PC-9 (cell line): ENCODE measurements around the gene CDON. TPM values are rescaled to one million over a fixed set of nuclear protein-coding genes. Genes with fewer than 3 reads are reported as not detected.

Experiments used
- BruUV-seq: library from RNA; stranded (reverse); fragments of 400-500 nt; replicated peaks from 2 replicates; lab custom pipeline; 2021; lab: Mats Ljungman, UMichigan
- CTCF ChIA-PET: fragments of 300-600 bp; sonication (Branson Sonifier 250); formaldehyde crosslinking; loops from one replicate; lab custom pipeline; 2022; ENCODE audit warnings: antibody characterized with exemption; lab: Charles Lee
- POLR2A ChIA-PET: fragments of 300-600 bp; sonication (Branson Sonifier 250); formaldehyde crosslinking; loops from one replicate; lab custom pipeline; 2022; ENCODE audit warnings: antibody characterized with exemption; ENCODE audit not compliant: unreplicated experiment; lab: Charles Lee
- DNase-seq, 2 experiments: peaks; one replicate each; pipeline versions ENCODE4 v3.0.0 to v3.0.0-alpha.2; 2015 to 2022; ENCODE audit warnings: mixed read lengths in 1 of 2
- H2AFZ ChIP-seq: fragments of 200-600 bp; sonication (generic); 2 replicates; pipeline ENCODE4 v1.8.1; 2017; ENCODE audit warnings: antibody characterized with exemption
- H3F3A ChIP-seq: fragments of 200-600 bp; sonication (generic); 2 replicates; pipeline ENCODE4 v1.8.1; 2017; ENCODE audit warnings: antibody characterized with exemption, mild to moderate bottlenecking, low read depth; ENCODE audit not compliant: insufficient read depth
- H3K27ac ChIP-seq: fragments of 200-600 bp; sonication (generic); 2 replicates; pipeline ENCODE4 v1.6.1; 2016; ENCODE audit warnings: mixed run types
- H3K27me3 ChIP-seq: fragments of 200-600 bp; sonication (generic); 2 replicates; pipeline ENCODE4 v1.6.1; 2016; ENCODE audit warnings: low read depth, mixed run types; ENCODE audit not compliant: insufficient read depth
- H3K36me3 ChIP-seq: fragments of 200-600 bp; sonication (generic); 2 replicates; pipeline ENCODE4 v1.6.1; 2016; ENCODE audit warnings: low read depth, mixed run types
- H3K4me1 ChIP-seq: fragments of 200-600 bp; sonication (generic); replicated peaks from 2 replicates; pipeline ENCODE4 v1.6.1; 2016; ENCODE audit warnings: mixed run types; ENCODE audit not compliant: insufficient read depth
- H3K4me2 ChIP-seq: fragments of 200-600 bp; sonication (generic); 2 replicates; pipeline ENCODE4 v1.6.1; 2017; ENCODE audit warnings: mixed run types
- H3K4me3 ChIP-seq: fragments of 200-600 bp; sonication (generic); 2 replicates; pipeline ENCODE4 v1.6.1; 2016; ENCODE audit warnings: mixed run types
- H3K79me2 ChIP-seq: fragments of 200-600 bp; sonication (generic); 2 replicates; pipeline ENCODE4 v1.6.1; 2017; ENCODE audit warnings: low read depth, mixed run types
- H3K9me2 ChIP-seq: fragments of 200-600 bp; sonication (generic); 2 replicates; pipeline ENCODE4 v1.8.1; 2017; ENCODE audit warnings: mild to moderate bottlenecking; ENCODE audit not compliant: insufficient read depth
- H3K9me3 ChIP-seq: fragments of 200-600 bp; sonication (generic); 2 replicates; pipeline ENCODE4 v1.8.1; 2016; ENCODE audit warnings: low read depth; ENCODE audit not compliant: insufficient read depth
- H4K20me1 ChIP-seq: fragments of 200-600 bp; sonication (generic); 2 replicates; pipeline ENCODE4 v1.8.1; 2017; ENCODE audit not compliant: insufficient read depth
- CTCF ChIP-seq: fragments of 200-600 bp; sonication (generic); conservative IDR thresholded peaks from 2 replicates; pipeline ENCODE4 v1.6.1; 2017; ENCODE audit warnings: mixed run types, antibody characterized with exemption, mild to moderate bottlenecking, moderate library complexity
- EZH2 ChIP-seq: fragments of 200-600 bp; sonication (generic); IDR thresholded peaks from 2 replicates; pipeline ENCODE4 v1.8.0; 2017; ENCODE audit warnings: antibody characterized with exemption, low read depth
- intact Hi-C: fragments of 100-400 bp; cut with micrococcal nuclease; formaldehyde crosslinking; loops from one replicate; pipeline ENCODE4 v1.10.0; 2022; ENCODE audit not compliant: unreplicated experiment
- total RNA-seq: library from RNA; stranded (reverse); gene quantifications from 2 replicates; pipeline ENCODE4 v1.2.3, GENCODE V29; 2021

The CDON gene
- total RNA-seq, 1 experiment from 2014 or later: 10.0 TPM

DNA sequence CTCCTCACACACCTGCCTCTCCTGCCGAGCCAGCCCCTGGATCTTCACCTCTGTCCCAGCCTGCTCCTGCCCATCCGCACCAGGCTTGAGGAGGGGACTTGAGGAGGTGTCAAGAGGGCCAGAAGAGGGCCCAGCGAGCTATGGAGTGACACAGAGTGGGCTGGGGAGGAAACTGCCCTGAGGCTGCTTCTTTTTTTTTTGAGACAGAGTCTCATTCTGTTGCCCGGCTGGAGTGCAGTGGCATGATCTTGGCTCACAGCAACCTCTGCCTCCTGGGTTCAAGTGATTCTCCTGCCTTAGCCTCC is 21.9 kb upstream of the CDON start:
- no peak overlapping the region for H2AFZ ChIP-seq
- BruUV-seq: no TSS peak
- no peak overlapping the region for H3K4me3 ChIP-seq

DNA sequence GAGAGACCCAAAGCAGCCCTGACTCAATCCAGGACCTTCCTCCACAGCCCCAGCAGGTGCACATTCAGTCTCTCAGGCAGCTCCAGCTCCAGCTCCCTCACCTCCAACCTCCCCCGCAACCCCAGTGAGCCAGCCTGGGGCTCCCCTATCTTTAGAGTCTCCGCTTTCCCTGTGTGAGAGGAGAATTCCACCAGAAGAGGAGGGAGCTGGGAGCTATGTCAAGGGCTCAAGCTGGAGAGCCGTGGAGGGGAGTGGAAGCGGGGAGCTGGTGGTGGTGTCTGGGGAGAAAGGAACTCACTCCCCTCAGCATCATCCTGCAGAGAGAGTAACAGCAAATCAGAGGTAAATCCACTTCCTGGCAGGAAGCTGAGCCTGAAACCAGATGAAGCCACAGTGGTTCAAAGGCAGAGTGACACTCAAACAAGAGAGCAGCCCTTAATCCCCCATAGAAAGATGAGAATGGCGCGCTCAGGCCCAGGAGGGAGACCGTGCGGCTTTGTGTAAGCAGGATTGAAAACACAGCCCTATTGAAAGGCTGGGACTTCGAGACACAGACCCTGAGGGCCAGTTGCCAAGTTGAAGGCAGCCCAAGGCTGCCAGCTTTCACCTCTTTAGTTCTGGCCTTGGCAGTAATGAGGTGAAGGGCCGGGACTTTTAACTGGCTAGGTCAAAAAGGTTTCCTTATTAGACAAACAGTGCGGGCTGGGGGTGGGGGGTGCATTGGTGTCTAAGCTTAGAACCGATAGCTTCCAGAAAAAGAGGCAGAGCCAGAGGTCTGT is 21.4 kb upstream of the CDON start:
- BruUV-seq: no TSS peak
- POLR2A ChIA-PET: no interaction called here
- Histone ChIP-seq H3K4me2 (no peak overlapping the region), H3K4me3 (no peak overlapping the region), H3K9me3 (no peaks in the 10 kb centered on the region), H3K4me1 (peaks cover 26% of the 10 kb centered on the region), H3K27me3 (no peaks in the 10 kb centered on the region), H2AFZ (no peak overlapping the region), H3K9me2 (no peaks in the 10 kb centered on the region), H3K36me3 (no peaks in the 10 kb centered on the region), H3K79me2 (no peaks in the 10 kb centered on the region), H3F3A (peaks cover 24% of the 10 kb centered on the region), H4K20me1 (no peaks in the 10 kb centered on the region), H3K27ac (no peak overlapping the region)
- CTCF ChIA-PET: no interaction called here
- intact Hi-C loops: loop anchor here (5.0 kb wide), 1 partner anchor 33 kb away; no protein-coding TSS in a partner anchor
- DNase-seq: no peak
- no peak for TF ChIP-seq EZH2
- TF ChIP-seq CTCF: no peak

More for the DNA sequence above, 21.9 kb upstream of the CDON start:
- Histone ChIP-seq H3K27me3 (no peaks in the 10 kb centered on the region), H3K4me1 (peaks cover 20% of the 10 kb centered on the region), H3K9me2 (no peaks in the 10 kb centered on the region), H3K9me3 (no peaks in the 10 kb centered on the region), H3F3A (peaks cover 18% of the 10 kb centered on the region), H3K27ac (no peak overlapping the region), H3K4me2 (no peak overlapping the region), H3K36me3 (no peaks in the 10 kb centered on the region), H4K20me1 (no peaks in the 10 kb centered on the region), H3K79me2 (no peaks in the 10 kb centered on the region)
- no peak for TF ChIP-seq EZH2
- no peak for TF ChIP-seq CTCF
- no peak for DNase-seq
- intact Hi-C loops: loop anchor here (5.0 kb wide), 1 partner anchor 33 kb away; no protein-coding TSS in a partner anchor
- ChIA-PET POLR2A (no interaction called here), CTCF (no interaction called here)

DNA sequence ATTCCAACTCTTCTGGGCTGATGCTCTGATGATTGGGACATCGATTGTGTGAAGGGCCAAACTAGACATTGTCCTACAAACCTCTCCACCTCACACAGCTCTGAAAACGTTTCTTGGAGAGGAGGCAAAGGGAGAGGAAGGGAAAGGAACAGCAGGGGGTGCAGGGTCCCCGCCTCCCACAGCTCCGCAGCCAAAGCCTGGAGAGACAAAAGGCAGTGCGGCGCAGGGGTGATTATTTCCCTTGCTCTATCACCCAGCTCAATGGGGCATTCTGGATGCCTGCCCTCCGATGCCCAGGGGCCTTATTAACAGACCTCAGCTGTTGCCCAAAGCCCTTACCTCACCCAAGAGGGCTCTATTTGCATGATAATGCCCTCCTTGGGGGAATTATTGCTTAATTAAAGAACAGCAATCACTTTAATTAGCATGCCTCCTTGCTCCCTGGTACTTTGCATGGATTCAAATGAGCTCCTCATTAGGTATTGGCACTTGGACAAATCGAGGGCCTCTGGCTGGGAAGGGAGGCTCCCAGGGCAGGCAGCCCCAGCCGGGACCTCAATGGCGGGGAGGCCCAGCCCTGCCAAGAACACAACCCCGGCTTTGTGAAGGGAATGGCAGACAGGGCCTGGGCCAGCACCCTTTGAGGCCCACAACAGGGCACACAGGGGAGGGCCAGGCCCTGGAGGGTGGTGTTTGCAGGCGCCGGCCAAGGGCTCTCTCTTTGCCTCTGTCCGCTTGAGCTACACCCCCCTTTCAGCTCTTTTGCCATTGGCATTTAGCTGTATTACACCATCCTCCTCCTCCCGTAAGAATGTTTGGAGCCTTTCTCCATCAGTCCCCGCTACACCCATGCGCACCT is 19.8 kb upstream of the CDON start:
- Histone ChIP-seq H3K27ac (no peak overlapping the region), H4K20me1 (no peaks in the 10 kb centered on the region), H3K36me3 (no peaks in the 10 kb centered on the region), H3K9me2 (no peaks in the 10 kb centered on the region), H2AFZ (no peak overlapping the region), H3F3A (peaks cover 30% of the 10 kb centered on the region), H3K9me3 (no peaks in the 10 kb centered on the region), H3K27me3 (no peaks in the 10 kb centered on the region), H3K4me3 (no peak overlapping the region), H3K79me2 (no peaks in the 10 kb centered on the region), H3K4me2 (no peak overlapping the region), H3K4me1 (peaks cover 32% of the 10 kb centered on the region)
- BruUV-seq: no TSS peak
- POLR2A ChIA-PET: no interaction called here
- TF ChIP-seq CTCF: no peak
- TF ChIP-seq EZH2: no peak
- intact Hi-C loops: loop anchor here (5.0 kb wide), 1 partner anchor 35 kb away; no protein-coding TSS in a partner anchor
- no peak for DNase-seq
- CTCF ChIA-PET: interaction anchor here (0.7 kb wide), 1 partner anchor 26 kb away, joined by 3 read pairs; no protein-coding TSS in a partner anchor
